ENCODE data around the gene HNF4A. TPM values are rescaled to one million over a fixed set of nuclear protein-coding genes. Genes with fewer than 3 reads are reported as not detected.

HNF4A gene
- total RNA-seq, 2 donors from 2014 or later = 0.78 TPM; not detected in 1

- DNase-seq (ENCODE audit: low spot score) (no peak), ATAC-seq (ENCODE audit: insufficient number of reproducible peaks, low FRiP score, low read depth) (no peak)
- H3K36me3 ChIP-seq = peaks cover 18% of the 10 kb centered on the region
- H3K4me1 ChIP-seq (ENCODE audit: control insufficient read depth in 1 of 2, low read depth in 2 of 2) = peaks cover 0 to 12% of the 10 kb centered on the region in 2 donors
- H3K27ac ChIP-seq = no peak overlapping the region
- TF ChIP-seq, protein P1, sequence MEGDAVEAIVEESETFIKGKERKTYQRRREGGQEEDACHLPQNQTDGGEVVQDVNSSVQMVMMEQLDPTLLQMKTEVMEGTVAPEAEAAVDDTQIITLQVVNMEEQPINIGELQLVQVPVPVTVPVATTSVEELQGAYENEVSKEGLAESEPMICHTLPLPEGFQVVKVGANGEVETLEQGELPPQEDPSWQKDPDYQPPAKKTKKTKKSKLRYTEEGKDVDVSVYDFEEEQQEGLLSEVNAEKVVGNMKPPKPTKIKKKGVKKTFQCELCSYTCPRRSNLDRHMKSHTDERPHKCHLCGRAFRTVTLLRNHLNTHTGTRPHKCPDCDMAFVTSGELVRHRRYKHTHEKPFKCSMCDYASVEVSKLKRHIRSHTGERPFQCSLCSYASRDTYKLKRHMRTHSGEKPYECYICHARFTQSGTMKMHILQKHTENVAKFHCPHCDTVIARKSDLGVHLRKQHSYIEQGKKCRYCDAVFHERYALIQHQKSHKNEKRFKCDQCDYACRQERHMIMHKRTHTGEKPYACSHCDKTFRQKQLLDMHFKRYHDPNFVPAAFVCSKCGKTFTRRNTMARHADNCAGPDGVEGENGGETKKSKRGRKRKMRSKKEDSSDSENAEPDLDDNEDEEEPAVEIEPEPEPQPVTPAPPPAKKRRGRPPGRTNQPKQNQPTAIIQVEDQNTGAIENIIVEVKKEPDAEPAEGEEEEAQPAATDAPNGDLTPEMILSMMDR (IDR thresholded peaks at IDR 0.05) = no peak
- H3K27me3 ChIP-seq (replicated peaks; ENCODE audit: insufficient read depth) = no peaks in the 10 kb centered on the region
- H3K9me3 ChIP-seq = no peaks in the 10 kb centered on the region
- H3K4me3 ChIP-seq = no peak overlapping the region
Observed at GRCh38 chr20:44480097-44480496, 124.6 kb downstream of the HNF4A start.

- ATAC-seq (ENCODE audit: insufficient number of reproducible peaks, low FRiP score, low read depth) = no peak
- H3K36me3 ChIP-seq = peaks cover 20% of the 10 kb centered on the region
Observed at GRCh38 chr20:44481719-44482416, 126.4 kb downstream of the HNF4A start.

DNA sequence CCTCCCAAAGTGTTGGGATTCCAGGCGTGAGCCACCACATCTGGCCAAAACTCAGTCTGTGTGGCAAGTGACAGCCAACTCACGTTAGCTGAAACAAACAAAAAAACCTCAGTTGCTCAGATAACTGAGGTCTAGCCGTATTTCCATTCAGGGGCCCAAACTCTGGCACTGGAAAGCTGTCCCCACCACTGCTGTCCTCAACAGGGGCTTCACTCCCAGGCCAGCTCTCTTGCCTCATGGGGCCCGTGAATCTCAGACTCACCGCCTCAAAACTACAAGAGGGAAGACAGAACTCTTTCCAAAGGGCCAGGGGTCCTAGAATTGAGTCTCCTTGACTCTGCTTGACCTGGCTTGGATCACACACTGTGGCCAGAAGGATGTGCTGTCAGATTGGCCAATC is 127.6 kb downstream of the HNF4A start:
- Histone ChIP-seq H3K4me1 (ENCODE audit: control insufficient read depth in 1 of 2, low read depth in 2 of 2) (no peaks in the 10 kb centered on the region), H3K4me3 (no peak overlapping the region), H3K27me3 (replicated peaks; ENCODE audit: insufficient read depth) (no peaks in the 10 kb centered on the region), H3K9me3 (no peaks in the 10 kb centered on the region), H3K27ac (no peak overlapping the region), H3K36me3 (peaks cover 24% of the 10 kb centered on the region)
- TF ChIP-seq, protein P1 (IDR thresholded peaks at IDR 0.05) = no peak
- ATAC-seq (ENCODE audit: insufficient number of reproducible peaks, low FRiP score, low read depth) = no peak
- no peak for DNase-seq (ENCODE audit: low spot score)

More at GRCh38 chr20:44481719-44482416, 126.4 kb downstream of the HNF4A start:
- TF ChIP-seq, protein P1 (IDR thresholded peaks at IDR 0.05) = no peak
- Histone ChIP-seq H3K4me3 (no peak overlapping the region), H3K27ac (no peak overlapping the region), H3K27me3 (replicated peaks; ENCODE audit: insufficient read depth) (no peaks in the 10 kb centered on the region), H3K9me3 (no peaks in the 10 kb centered on the region), H3K4me1 (ENCODE audit: control insufficient read depth in 1 of 2, low read depth in 2 of 2) (peaks cover 0 to 2% of the 10 kb centered on the region in 2 donors)
- DNase-seq (ENCODE audit: low spot score) = no peak

Other genes starting within 250 kb of the HNF4A start
- 100 to 1,000 TPM; 169 to 179 TPM for gene JPH2, start 168.5 kb upstream of the HNF4A start, total RNA-seq
- gene OSER1, start 144.9 kb upstream of the HNF4A start, total RNA-seq = 10 to 100 TPM; 33.6 to 34.4 TPM
- not detected for gene GDAP1L1, start 108.4 kb upstream of the HNF4A start, total RNA-seq
- 1 to 10 TPM; 7.5 to 8.7 TPM for gene FITM2, start 44.5 kb upstream of the HNF4A start, total RNA-seq
- gene R3HDML, start 18.7 kb upstream of the HNF4A start, total RNA-seq = not detected
- gene TTPAL, start 120.2 kb downstream of the HNF4A start, total RNA-seq = 10 to 100 TPM in 1 of 2 donors, 1 to 10 TPM in 1; 7.3 to 17.6 TPM
- 100 to 1,000 TPM in 1 of 2 donors, 10 to 100 TPM in 1; 98.9 to 109 TPM for gene SERINC3, start 166.4 kb downstream of the HNF4A start, total RNA-seq
- gene PKIG, start 226.9 kb downstream of the HNF4A start, total RNA-seq = 100 to 1,000 TPM; 125 to 186 TPM